Lower lobe of right lung (tissue), 2 donors: ENCODE results near the gene PRKAR1B. TPM values are rescaled to one million over a fixed set of nuclear protein-coding genes. Genes with fewer than 3 reads are reported as not detected.

Experiments used
- ATAC-seq, 2 donors: fragments of 200-7000 bp; cut with Tn5 transposase; one replicate each; pipeline ENCODE4 v1.9.1; 2020 to 2022; ENCODE audit warnings: mild to moderate bottlenecking in 2 of 2, moderate library complexity in 2 of 2
- DNase-seq: peaks from one replicate; pipeline ENCODE4 v3.0.0-alpha.2; 2020
- H3K27ac ChIP-seq: fragments of 200-600 bp; one replicate; pipeline ENCODE4 v1.8.0; 2022
- H3K27me3 ChIP-seq: fragments of 200-600 bp; one replicate; pipeline ENCODE4 v1.8.0; 2022; ENCODE audit warnings: low read depth
- H3K36me3 ChIP-seq: fragments of 200-600 bp; one replicate; pipeline ENCODE4 v1.8.0; 2022; ENCODE audit warnings: mild to moderate bottlenecking
- H3K4me1 ChIP-seq: fragments of 200-600 bp; one replicate; pipeline ENCODE4 v1.8.0; 2022
- H3K4me3 ChIP-seq: fragments of 200-600 bp; one replicate; pipeline ENCODE4 v1.8.0; 2022; ENCODE audit warnings: mild to moderate bottlenecking
- H3K9me3 ChIP-seq: fragments of 200-600 bp; one replicate; pipeline ENCODE4 v1.8.0; 2022
- CTCF ChIP-seq: fragments of 200-600 bp; IDR thresholded peaks from one replicate; pipeline ENCODE4 v1.8.0; 2022; ENCODE audit warnings: antibody characterized with exemption, mild to moderate bottlenecking
- intact Hi-C: fragments of 100-400 bp; cut with DNase I; formaldehyde crosslinking; loops from one replicate; pipeline ENCODE4 v1.11.0; 2022
- total RNA-seq: library from RNA; stranded (reverse); fragmentation: NEBNext Ultra II Directional; extraction: Animal tissue kit (Norgen Biotek cat#: 25700); gene quantifications from one replicate; pipeline ENCODE4 v1.2.1, GENCODE V29; 2021
- donor health status: DM: no; HTN: yes; CAD: no; lungs with severe emphysema.

PRKAR1B gene
- total RNA-seq, 1 donor from 2014 or later = 16.8 TPM

- no peaks in the 10 kb centered on the region for H3K27me3 ChIP-seq
- no peak overlapping the region for H3K4me3 ChIP-seq
- no peak for TF ChIP-seq CTCF
- DNase-seq (no peak), ATAC-seq (peak in 1 of 2 donors; percentile 25)
- intact Hi-C loops = no loop called here
- no peaks in the 10 kb centered on the region for H3K9me3 ChIP-seq
- H3K27ac ChIP-seq = no peak overlapping the region
- peaks cover 55% of the 10 kb centered on the region for H3K36me3 ChIP-seq
- H3K4me1 ChIP-seq = peaks cover 25% of the 10 kb centered on the region
These were observed 41.9 kb upstream of the PRKAR1B start for GRCh38 chr7:768881-769504.

GRCh38 chr7:767941-768731, 41.1 kb upstream of the PRKAR1B start:
- intact Hi-C loops = no loop called here
- Histone ChIP-seq H3K27me3 (no peaks in the 10 kb centered on the region), H3K36me3 (peaks cover 55% of the 10 kb centered on the region), H3K4me1 (peaks cover 25% of the 10 kb centered on the region), H3K4me3 (no peak overlapping the region), H3K9me3 (no peaks in the 10 kb centered on the region), H3K27ac (no peak overlapping the region)
- ATAC-seq (peak in 1 of 2 donors; percentile 34), DNase-seq (no peak)
- no peak for TF ChIP-seq CTCF

GRCh38 chr7:767580-767940, 40.5 kb upstream of the PRKAR1B start:
- H3K27me3 ChIP-seq = no peaks in the 10 kb centered on the region
- ATAC-seq (no peak), DNase-seq (no peak)
- no peak overlapping the region for H3K27ac ChIP-seq
- peaks cover 25% of the 10 kb centered on the region for H3K4me1 ChIP-seq
- H3K9me3 ChIP-seq = no peaks in the 10 kb centered on the region
- peaks cover 55% of the 10 kb centered on the region for H3K36me3 ChIP-seq
- no peak overlapping the region for H3K4me3 ChIP-seq
- no peak for TF ChIP-seq CTCF
- intact Hi-C loops = no loop called here

- no peak for ATAC-seq
- Histone ChIP-seq H3K9me3 (no peaks in the 10 kb centered on the region), H3K4me3 (no peak overlapping the region), H3K27me3 (no peaks in the 10 kb centered on the region), H3K4me1 (peaks cover 5% of the 10 kb centered on the region), H3K36me3 (peaks cover 65% of the 10 kb centered on the region), H3K27ac (no peak overlapping the region)
- no peak for DNase-seq
- intact Hi-C loops = no loop called here
- TF ChIP-seq CTCF = no peak
These were observed 38.3 kb upstream of the PRKAR1B start for GRCh38 chr7:765383-765782.

GRCh38 chr7:763762-764161, 36.7 kb upstream of the PRKAR1B start:
- intact Hi-C loops = no loop called here
- no peak for TF ChIP-seq CTCF
- ATAC-seq (no peak), DNase-seq (no peak)
- H3K27me3 ChIP-seq = no peaks in the 10 kb centered on the region
- H3K36me3 ChIP-seq = peaks cover 70% of the 10 kb centered on the region
- H3K4me3 ChIP-seq = no peak overlapping the region
- H3K27ac ChIP-seq = no peak overlapping the region
- no peaks in the 10 kb centered on the region for H3K9me3 ChIP-seq
- no peaks in the 10 kb centered on the region for H3K4me1 ChIP-seq
